ENCODE results near the gene NPBWR2. TPM values are rescaled to one million over a fixed set of nuclear protein-coding genes. Genes with fewer than 3 reads are reported as not detected.

NPBWR2 gene
- total RNA-seq, 1 donor from 2014 or later = not detected

DNA sequence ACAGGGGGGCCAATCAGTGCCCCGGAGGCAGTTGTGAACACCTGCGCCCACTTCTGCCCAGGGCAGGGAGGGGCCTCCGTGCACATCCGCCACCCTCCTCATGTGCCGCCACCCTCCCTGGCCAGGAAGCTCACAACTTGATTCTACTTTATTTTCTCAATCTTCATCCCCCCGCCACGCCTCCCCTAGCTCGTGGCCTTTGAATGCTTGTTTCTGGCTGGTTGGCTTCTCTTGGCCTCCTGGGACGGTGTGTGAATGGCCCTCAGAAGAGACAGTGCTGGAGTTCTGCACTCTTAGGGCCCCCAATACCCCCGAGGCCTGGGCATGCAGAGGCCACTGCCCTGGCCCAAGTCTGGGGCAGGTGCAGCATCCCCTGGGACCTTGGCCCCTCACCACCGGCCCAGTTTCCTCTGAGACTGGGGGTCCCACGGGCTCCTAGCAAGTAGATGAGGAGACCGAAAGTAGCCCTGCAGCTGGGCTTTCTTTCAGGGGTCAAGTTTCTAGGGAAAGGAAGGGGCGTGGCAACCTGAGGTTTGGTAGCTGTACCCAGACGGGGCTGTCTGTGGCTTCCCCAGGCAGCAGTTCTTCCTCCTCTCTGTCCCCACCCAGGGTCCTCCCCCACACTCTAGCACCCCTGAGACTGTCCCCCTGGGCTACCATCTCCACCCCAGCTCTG, 29.4 kb downstream of the NPBWR2 start:
- intact Hi-C loops (cut with DNase I) = no loop called here
- DNase-seq (ENCODE audit: low spot score) = no peak

DNA sequence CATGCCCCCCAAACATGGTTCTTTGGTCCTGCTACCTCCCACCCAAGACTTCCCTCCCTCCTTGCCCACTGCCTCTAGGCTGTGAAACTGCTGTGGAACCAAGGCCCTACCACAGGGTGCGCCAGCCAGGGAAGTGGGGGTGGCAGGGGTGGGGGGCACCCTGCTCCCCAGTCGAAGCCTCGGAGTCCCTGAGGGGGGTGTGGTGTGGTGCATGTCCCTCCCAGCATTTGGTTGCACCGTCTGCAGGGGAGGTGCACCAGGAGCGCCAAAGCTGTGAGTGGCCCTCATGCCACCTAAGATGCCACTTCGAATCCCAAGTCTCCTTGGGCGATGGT, 29.9 kb downstream of the NPBWR2 start:
- no peak for DNase-seq (ENCODE audit: low spot score)
- intact Hi-C loops (cut with DNase I) = no loop called here

GRCh38 chr20:64077094-64077493, 30.3 kb downstream of the NPBWR2 start:
- DNase-seq (ENCODE audit: low spot score) = peak; percentile 88
- intact Hi-C loops (cut with DNase I) = no loop called here

GRCh38 chr20:64076061-64076997, 31.0 kb downstream of the NPBWR2 start:
- DNase-seq (ENCODE audit: low spot score) = no peak
- intact Hi-C loops (cut with DNase I) = no loop called here

GRCh38 chr20:64075556-64075955, 31.8 kb downstream of the NPBWR2 start:
- no peak for DNase-seq (ENCODE audit: low spot score)
- intact Hi-C loops (cut with DNase I) = no loop called here

DNA sequence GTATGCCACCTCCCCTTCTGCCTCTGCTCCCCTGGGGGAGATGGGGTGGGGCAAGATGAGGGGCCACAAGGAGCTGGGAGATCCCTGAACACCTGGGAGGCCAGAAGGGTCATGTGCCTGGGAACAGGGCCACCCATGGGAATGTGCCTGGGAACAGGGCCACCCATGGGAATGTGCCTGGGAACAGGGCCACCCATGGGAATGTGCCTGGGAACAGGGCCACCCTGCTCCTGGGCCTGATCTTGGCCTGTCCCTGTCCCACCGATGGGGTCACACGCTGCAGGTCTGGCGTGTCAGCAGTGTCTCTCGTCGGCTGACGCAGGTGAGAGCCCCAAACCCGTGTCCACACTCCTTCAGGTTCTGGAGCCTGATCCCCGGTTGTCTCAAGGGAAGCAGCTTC, 32.4 kb downstream of the NPBWR2 start:
- intact Hi-C loops (cut with DNase I) = no loop called here
- no peak for DNase-seq (ENCODE audit: low spot score)

DNA sequence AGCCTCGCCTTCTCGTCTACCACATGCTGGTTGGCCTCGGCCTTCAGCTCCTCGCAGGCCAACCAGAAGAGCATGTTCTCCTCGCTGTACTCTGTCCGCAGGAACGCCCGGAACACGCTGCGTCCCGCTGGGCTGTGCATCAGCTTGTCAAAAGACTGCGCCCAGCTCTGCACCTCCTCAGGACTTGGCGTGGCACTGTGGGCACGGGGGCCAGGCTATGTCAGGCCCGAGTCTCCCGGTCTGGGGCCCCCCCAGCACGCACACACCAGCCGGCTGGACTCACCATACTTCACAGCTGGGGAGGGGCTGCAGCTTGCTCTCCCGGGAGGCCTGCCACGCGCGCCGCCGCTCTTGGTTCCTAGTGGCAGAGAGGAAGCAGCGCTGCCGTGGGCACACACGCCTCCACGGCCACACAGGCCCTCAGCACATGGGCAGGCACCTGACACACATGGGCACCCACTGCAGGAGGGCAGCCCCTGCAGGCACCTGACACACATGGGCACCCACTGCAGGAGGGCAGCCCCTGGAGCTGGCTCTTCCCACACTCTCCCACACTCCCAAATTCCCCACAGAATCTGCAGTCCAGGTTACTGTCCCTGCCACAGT, 33.1 kb downstream of the NPBWR2 start:
- intact Hi-C loops (cut with DNase I) = no loop called here
- DNase-seq (ENCODE audit: low spot score) = no peak

- no peak for DNase-seq (ENCODE audit: low spot score)
- intact Hi-C loops (cut with DNase I) = no loop called here
Measured at GRCh38 chr20:64073476-64074183, 33.7 kb downstream of the NPBWR2 start.

DNA sequence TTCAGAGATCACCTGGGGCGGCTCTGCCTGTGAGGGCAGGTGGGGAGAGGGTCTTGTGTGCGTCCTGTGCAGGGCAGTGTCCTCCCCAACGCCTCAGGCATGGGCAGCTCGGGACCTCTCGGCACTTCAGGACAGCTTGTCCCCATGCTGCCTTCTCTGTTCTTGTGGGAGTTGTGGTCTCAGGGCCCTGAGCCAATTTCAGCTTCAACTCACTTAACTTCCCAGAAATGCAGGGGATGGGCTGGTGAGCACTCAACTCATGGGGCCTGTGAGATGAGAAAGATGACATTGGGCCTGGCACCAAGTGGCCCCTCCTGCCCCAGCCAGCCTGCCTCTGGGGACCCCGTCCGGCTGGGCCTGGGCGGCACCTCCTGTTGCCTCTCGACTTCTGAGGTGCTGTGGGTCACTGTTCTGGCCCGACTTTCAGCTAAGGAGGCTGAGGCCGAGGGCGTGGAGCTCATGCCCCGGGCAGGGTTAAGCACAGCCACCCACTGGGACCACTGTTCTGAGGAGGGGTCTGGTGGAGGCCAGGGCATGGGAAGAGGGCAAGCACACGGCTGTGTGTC, 34.8 kb downstream of the NPBWR2 start:
- intact Hi-C loops (cut with DNase I) = no loop called here
- no peak for DNase-seq (ENCODE audit: low spot score)

DNA sequence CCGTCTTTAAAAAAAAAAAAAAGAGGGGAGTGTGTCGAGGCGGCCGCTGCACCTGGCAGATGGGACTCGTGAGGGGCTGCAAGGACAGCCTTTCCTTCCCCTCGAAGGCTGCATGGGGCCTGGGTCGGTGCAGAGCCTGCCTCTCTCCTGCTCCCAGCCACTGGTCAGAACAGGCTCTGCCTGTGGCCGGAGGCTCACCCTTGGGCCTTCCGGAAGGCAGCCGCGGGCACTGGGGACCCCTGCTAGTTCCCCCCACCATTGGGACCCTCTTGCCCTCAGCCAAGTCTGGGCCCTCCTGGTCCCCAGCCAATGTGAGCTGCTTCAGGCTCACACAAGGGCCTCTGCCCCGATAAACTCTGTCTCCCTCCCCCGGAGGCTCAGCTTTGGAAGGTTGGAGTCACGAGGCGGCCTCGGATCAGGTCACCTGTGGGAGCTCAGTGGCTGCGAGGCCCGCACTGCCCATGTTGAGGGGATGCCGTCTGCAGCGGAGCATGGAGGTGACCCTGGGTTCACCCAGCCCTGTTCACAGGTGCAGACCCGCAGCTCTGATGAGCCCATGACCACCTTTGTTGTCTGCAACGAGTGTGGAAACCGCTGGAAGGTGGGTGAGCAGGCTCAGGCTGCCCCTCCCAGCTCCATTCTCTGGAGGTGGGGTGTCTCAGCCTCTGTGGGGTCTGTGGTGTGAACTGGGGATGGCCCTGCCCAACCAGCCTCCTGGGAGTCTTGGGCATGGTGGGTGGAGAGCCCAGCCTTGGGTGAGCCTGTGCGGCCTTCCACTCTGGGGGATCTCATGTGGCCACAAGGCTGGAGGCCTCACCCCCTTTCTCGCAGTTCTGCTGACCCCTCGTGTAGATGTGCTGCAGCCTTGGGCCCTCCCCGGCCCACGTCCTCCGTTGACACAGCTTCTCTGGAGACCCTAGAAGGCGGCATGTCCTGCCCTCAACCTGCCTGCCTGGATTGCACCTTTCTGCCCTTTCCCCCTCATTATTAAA, 35.7 kb downstream of the NPBWR2 start:
- intact Hi-C loops (cut with DNase I) = no loop called here
- DNase-seq (ENCODE audit: low spot score) = no peak

GRCh38 chr20:64070244-64070993, 36.9 kb downstream of the NPBWR2 start:
- DNase-seq (ENCODE audit: low spot score) = no peak

DNA sequence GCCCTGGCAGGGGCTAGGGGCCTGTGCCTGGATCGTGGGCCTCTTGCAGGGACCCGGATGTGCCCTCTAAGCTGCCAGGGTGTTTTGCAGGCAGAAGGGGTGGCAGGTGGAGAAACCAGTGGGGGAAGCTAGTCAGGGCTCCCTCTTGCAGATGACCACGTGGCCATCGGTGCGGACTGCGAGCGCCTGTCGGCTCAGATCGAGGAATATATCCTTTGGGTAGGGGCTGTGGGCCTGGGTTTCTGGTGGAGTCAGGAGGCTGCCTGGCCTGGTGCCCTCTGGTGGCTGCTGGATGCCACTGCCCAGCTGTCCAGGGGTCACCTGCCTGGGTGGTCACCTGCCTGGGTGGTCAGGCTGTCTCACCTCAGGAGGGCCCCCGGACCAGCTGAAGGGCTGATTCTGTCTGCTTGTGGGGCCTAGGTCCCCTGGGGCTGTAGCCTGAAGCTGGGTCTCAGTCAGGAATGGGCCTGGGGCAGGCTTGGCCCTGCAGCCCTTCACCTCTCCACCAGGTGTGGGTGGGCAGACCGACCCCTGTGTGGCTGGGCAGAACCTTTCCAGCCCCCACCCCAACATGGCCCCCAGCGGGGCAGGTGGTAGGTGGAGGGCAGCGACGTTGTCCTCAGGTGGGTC, 37.6 kb downstream of the NPBWR2 start:
- intact Hi-C loops (cut with DNase I) = loop anchor here (10.0 kb wide), 1 partner anchor 545 kb away; the partner anchor contains the start of gene PPDPF
- no peak for DNase-seq (ENCODE audit: low spot score)

More at GRCh38 chr20:64070244-64070993, 36.9 kb downstream of the NPBWR2 start:
- intact Hi-C loops (cut with DNase I) = no loop called here

- DNase-seq (ENCODE audit: low spot score) = no peak
- intact Hi-C loops (cut with DNase I) = loop anchor here (10.0 kb wide), 1 partner anchor 544 kb away; the partner anchor contains the start of gene PPDPF
Measured at GRCh38 chr20:64069209-64069613, 38.2 kb downstream of the NPBWR2 start.

DNA sequence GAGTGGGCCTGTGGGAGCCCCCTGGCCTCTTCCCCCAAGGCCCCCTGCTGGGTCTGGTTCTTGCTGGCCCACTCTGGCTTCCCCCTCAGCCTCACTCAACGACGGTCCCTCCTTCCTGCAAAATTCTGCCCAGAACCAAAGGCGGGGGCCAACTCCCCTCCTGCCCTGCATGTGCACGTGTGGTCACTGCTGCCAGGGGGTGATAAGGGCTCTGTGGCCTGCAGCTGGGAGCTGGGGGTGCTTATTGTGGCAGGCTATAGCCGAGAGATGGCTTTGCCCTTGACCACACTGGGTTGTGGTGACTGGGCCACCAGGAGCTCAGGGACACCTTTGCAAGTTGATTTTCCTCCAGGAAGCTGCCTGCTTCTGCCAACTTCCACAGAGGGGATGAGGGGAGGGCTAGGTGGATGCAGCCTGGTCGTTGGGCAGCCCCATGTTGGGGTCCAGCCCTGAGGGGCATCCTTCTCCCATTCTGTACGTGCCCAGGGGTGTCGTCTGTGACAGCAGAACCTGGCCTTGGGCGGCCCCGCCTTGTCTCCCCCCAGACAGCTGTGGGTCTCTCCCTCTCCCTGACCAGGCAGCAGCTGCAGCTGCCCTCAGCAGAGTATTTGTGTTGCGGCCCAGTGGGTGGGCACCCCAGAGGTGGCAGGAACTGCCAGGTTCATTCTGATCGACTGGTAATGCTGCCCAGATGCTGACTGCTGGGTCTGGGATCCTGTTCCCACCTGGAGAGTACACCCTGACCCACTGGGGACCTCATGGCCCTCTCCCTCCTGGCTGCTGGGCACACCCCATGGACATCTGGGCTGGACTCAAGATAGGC, 38.8 kb downstream of the NPBWR2 start:
- no peak for DNase-seq (ENCODE audit: low spot score)
- intact Hi-C loops (cut with DNase I) = loop anchor here (10.0 kb wide), 1 partner anchor 544 kb away; the partner anchor contains the start of gene PPDPF

GRCh38 chr20:64067733-64068307, 39.5 kb downstream of the NPBWR2 start:
- DNase-seq (ENCODE audit: low spot score) = no peak
- intact Hi-C loops (cut with DNase I) = loop anchor here (10.0 kb wide), 1 partner anchor 543 kb away; the partner anchor contains the start of gene PPDPF
